MCF 10A (cell line): ENCODE measurements around the gene SPAG16. TPM values are rescaled to one million over a fixed set of nuclear protein-coding genes. Genes with fewer than 3 reads are reported as not detected.

ENCODE experiments used
- BruUV-seq: library from RNA; stranded (reverse); fragments of 400-500 nt; replicated peaks from 2 replicates; lab custom pipeline; 2021; lab: Mats Ljungman, UMichigan
- CTCF ChIA-PET: fragments of 300-600 bp; sonication (Branson Sonifier 250); formaldehyde crosslinking; extraction: SDS; loops from one replicate; lab custom pipeline; 2021; ENCODE audit warnings: antibody characterized with exemption, inconsistent platforms; lab: Yijun Ruan, JAX
- POLR2A ChIA-PET: fragments of 300-600, 350-650 bp; sonication (Branson Sonifier 250); formaldehyde crosslinking; extraction: SDS; loops from one replicate; lab custom pipeline; 2020; ENCODE audit warnings: antibody characterized with exemption, inconsistent platforms; lab: Yijun Ruan, JAX
- DNase-seq: peaks from one replicate; pipeline ENCODE4 v3.0.0-alpha.2; 2018; ENCODE audit not compliant: unreplicated experiment
- H3K27ac Mint-ChIP-seq: one replicate; pipeline ENCODE4 v1.8.0; 2022; ENCODE audit warnings: mild to moderate bottlenecking, low read depth, mixed read lengths; ENCODE audit not compliant: unreplicated experiment
- H3K27me3 Mint-ChIP-seq: one replicate; pipeline ENCODE4 v1.8.0; 2022; ENCODE audit warnings: mixed read lengths; ENCODE audit not compliant: insufficient read depth, unreplicated experiment
- H3K36me3 Mint-ChIP-seq: one replicate; pipeline ENCODE4 v1.8.0; 2022; ENCODE audit warnings: mild to moderate bottlenecking, moderate library complexity, mixed read lengths; ENCODE audit not compliant: insufficient read depth, unreplicated experiment
- H3K4me1 Mint-ChIP-seq: one replicate; pipeline ENCODE4 v1.8.0; 2022; ENCODE audit warnings: mixed read lengths; ENCODE audit not compliant: insufficient read depth, unreplicated experiment
- H3K4me3 Mint-ChIP-seq: one replicate; pipeline ENCODE4 v1.8.0; 2022; ENCODE audit warnings: mild to moderate bottlenecking, moderate library complexity, mixed read lengths; ENCODE audit not compliant: unreplicated experiment
- H3K9me3 Mint-ChIP-seq: one replicate; pipeline ENCODE4 v1.8.0; 2022; ENCODE audit warnings: mixed read lengths; ENCODE audit not compliant: unreplicated experiment
- intact Hi-C: fragments of 100-400 bp; cut with micrococcal nuclease; formaldehyde crosslinking; loops from 2 replicates; pipeline ENCODE4 v1.14.1; 2022
- total RNA-seq: library from RNA; stranded (reverse); gene quantifications from 2 replicates; pipeline ENCODE4 v1.2.3, GENCODE V29; 2022
- TF ChIP-seq, protein P1 (sequence below): fragments of 200-600 bp; IDR thresholded peaks from one replicate; pipeline ENCODE4 v1.8.0; 2022; ENCODE audit warnings: antibody characterized with exemption, mild to moderate bottlenecking; ENCODE audit not compliant: unreplicated experiment

The SPAG16 gene
- total RNA-seq, 1 experiment from 2014 or later, result 11.5 TPM

DNA sequence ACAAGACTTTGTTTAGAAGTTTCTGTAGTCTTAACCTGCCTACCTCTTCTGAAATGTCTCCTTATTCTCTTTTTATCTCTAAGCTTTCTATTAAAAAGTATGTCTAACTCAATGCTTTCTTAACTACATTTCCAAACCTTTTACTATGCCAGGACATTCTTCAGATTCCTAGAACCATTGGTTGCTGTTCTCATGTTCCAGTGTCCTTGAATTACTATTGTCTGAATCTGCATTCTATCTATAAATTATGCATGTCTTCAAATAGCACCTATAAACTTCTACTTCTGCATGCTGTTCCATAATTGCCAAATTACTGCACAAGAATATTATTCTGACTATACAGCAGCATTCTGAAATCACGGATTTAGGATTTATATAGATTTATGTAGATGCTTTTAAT, 960.6 kb downstream of the SPAG16 start:
- no peaks in the 10 kb centered on the region for H3K9me3 Mint-ChIP-seq
- BruUV-seq, result no TSS peak
- no peak overlapping the region for H3K27ac Mint-ChIP-seq
- H3K4me1 Mint-ChIP-seq, result peaks cover 6% of the 10 kb centered on the region
- H3K4me3 Mint-ChIP-seq, result no peak overlapping the region
- TF ChIP-seq, protein P1, sequence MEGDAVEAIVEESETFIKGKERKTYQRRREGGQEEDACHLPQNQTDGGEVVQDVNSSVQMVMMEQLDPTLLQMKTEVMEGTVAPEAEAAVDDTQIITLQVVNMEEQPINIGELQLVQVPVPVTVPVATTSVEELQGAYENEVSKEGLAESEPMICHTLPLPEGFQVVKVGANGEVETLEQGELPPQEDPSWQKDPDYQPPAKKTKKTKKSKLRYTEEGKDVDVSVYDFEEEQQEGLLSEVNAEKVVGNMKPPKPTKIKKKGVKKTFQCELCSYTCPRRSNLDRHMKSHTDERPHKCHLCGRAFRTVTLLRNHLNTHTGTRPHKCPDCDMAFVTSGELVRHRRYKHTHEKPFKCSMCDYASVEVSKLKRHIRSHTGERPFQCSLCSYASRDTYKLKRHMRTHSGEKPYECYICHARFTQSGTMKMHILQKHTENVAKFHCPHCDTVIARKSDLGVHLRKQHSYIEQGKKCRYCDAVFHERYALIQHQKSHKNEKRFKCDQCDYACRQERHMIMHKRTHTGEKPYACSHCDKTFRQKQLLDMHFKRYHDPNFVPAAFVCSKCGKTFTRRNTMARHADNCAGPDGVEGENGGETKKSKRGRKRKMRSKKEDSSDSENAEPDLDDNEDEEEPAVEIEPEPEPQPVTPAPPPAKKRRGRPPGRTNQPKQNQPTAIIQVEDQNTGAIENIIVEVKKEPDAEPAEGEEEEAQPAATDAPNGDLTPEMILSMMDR, result no peak
- no peaks in the 10 kb centered on the region for H3K36me3 Mint-ChIP-seq
- ChIA-PET POLR2A (no interaction called here), CTCF (no interaction called here)
- intact Hi-C loops, result no loop called here
- H3K27me3 Mint-ChIP-seq, result no peaks in the 10 kb centered on the region
- no peak for DNase-seq

DNA sequence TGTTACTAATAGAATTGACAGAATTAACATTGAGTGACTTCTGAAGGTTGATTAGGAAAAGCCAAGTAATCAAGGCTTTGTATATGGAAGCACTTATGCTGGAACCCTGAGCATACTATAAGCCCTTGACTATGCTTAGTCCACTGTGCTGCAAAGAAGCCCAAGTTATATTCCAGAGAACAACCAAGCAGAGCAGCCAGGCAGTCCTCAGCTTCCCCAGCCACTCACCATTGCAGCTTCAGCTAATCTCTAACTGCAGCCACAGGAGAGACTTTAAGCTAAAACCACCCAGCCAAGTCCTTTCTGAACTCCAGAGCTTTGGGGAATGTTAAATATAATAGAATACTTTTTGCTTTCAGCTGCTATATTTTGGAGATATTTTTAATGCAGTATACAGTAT, 962.2 kb downstream of the SPAG16 start:
- no TSS peak for BruUV-seq
- ChIA-PET CTCF (no interaction called here), POLR2A (no interaction called here)
- H3K4me3 Mint-ChIP-seq, result no peak overlapping the region
- H3K9me3 Mint-ChIP-seq, result no peaks in the 10 kb centered on the region
- no peaks in the 10 kb centered on the region for H3K27me3 Mint-ChIP-seq
- DNase-seq, result no peak
- H3K27ac Mint-ChIP-seq, result no peak overlapping the region
- peaks cover 6% of the 10 kb centered on the region for H3K4me1 Mint-ChIP-seq
- TF ChIP-seq, protein P1, result no peak
- intact Hi-C loops, result no loop called here
- H3K36me3 Mint-ChIP-seq, result no peaks in the 10 kb centered on the region

DNA sequence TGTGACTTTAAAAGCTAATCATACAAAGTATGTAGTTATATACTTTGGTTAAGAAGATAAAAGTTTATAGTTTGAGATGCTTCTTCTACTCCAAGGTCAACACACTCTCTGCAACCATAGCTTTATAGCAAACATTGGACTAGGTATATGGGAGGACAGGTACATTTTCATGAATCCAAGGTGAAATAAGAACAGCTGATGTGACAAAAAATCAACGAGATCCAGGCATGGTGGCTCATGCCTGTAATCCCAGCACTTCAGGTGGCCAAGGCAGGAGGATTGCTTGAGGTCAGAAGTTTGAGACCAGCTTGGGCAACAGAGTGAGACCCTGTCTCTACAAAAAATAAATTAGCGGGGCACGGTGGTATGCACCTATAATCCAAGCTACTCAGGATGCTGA, 963.3 kb downstream of the SPAG16 start:
- TF ChIP-seq, protein P1, result no peak
- ChIA-PET POLR2A (no interaction called here), CTCF (interaction anchor here (0.6 to 0.7 kb wide), 3 partner anchors 24 to 145 kb away, joined by 3 to 4 read pairs (median 3); no protein-coding TSS in a partner anchor)
- no TSS peak for BruUV-seq
- Mint-ChIP-seq H3K9me3 (no peaks in the 10 kb centered on the region), H3K4me3 (no peak overlapping the region), H3K27ac (no peak overlapping the region), H3K36me3 (no peaks in the 10 kb centered on the region), H3K27me3 (no peaks in the 10 kb centered on the region), H3K4me1 (peaks cover 6% of the 10 kb centered on the region)
- intact Hi-C loops, result no loop called here
- DNase-seq, result no peak

DNA sequence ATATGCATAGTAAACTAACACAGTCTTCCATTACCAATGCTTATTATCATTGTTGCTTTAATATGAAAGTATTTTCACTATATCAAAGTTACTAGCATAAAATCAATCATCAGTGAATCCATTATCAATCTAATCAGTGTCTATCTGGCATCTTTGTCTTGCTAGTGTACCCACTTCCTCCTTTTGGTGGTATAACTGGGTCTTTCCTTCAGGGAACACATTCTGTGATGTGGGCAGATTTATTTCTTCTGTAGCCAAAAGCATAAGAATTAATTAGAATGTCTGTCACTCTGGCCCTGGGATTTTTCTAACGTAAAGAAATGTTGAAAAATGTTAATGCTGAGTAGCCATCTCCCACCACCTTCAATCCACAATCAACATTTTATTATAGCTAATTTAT, 970.8 kb downstream of the SPAG16 start:
- Mint-ChIP-seq H3K36me3 (no peaks in the 10 kb centered on the region), H3K4me3 (no peak overlapping the region), H3K27ac (no peak overlapping the region), H3K9me3 (no peaks in the 10 kb centered on the region), H3K27me3 (no peaks in the 10 kb centered on the region), H3K4me1 (no peaks in the 10 kb centered on the region)
- no TSS peak for BruUV-seq
- TF ChIP-seq, protein P1, result no peak
- intact Hi-C loops, result no loop called here
- DNase-seq, result no peak
- ChIA-PET CTCF (no interaction called here), POLR2A (no interaction called here)
